ENCODE measurements around the gene SDHAF3. TPM values are rescaled to one million over a fixed set of nuclear protein-coding genes. Genes with fewer than 3 reads are reported as not detected.

SDHAF3 gene
- polyA plus RNA-seq, 1 donor from 2014 or later: 28.3 TPM

- no peak overlapping the region for H3K4me2 ChIP-seq (ENCODE audit: low read length)
- H4K20me1 ChIP-seq (ENCODE audit: insufficient read depth): no peaks in the 10 kb centered on the region
- H3F3A ChIP-seq (ENCODE audit: insufficient read depth, low read length, poor library complexity, severe bottlenecking): no peaks in the 10 kb centered on the region
- no peaks in the 10 kb centered on the region for H3K9me3 ChIP-seq (ENCODE audit: low read length)
- no peaks in the 10 kb centered on the region for H3K79me2 ChIP-seq (replicated peaks; ENCODE audit: insufficient read depth, low read length)
- TF ChIP-seq TAF1 (IDR thresholded peaks at IDR 0.05; ENCODE audit: low read depth) (no peak), RAD21 (conservative IDR thresholded peaks at IDR 0.05) (no peak), MXI1 (conservative IDR thresholded peaks at IDR 0.05; ENCODE audit: poor library complexity, severe bottlenecking) (no peak), EZH2 (IDR thresholded peaks at IDR 0.05; ENCODE audit: borderline replicate concordance, insufficient read depth, low read length, poor library complexity, severe bottlenecking) (no peak), EP300 (conservative IDR thresholded peaks at IDR 0.05; ENCODE audit: poor library complexity, severe bottlenecking) (no peak), SMC3 (conservative IDR thresholded peaks at IDR 0.05; ENCODE audit: poor library complexity) (no peak), REST (IDR thresholded peaks at IDR 0.05; ENCODE audit: borderline replicate concordance) (no peak)
- no peaks in the 10 kb centered on the region for H3K9me2 ChIP-seq (ENCODE audit: insufficient read depth, low read length)
- no peaks in the 10 kb centered on the region for H3K27me3 ChIP-seq (ENCODE audit: insufficient read depth, low read depth, low read length)
- H3K9ac ChIP-seq (ENCODE audit: low read length): no peak overlapping the region
- no peak overlapping the region for H3K27ac ChIP-seq (ENCODE audit: low read length)
- H2AFZ ChIP-seq (ENCODE audit: low read depth, low read length): no peak overlapping the region
- H3K36me3 ChIP-seq (ENCODE audit: insufficient read depth, low read length): no peaks in the 10 kb centered on the region
- no peak overlapping the region for H3K4me3 ChIP-seq (ENCODE audit: low read length)
These were observed 87.3 kb downstream of the SDHAF3 start for GRCh38 chr7:97204821-97205220.

GRCh38 chr7:97215556-97215955 is 98.1 kb downstream of the SDHAF3 start:
- Histone ChIP-seq H4K20me1 (ENCODE audit: insufficient read depth) (no peaks in the 10 kb centered on the region), H2AFZ (ENCODE audit: low read depth, low read length) (no peak overlapping the region), H3K9me3 (ENCODE audit: low read length) (no peaks in the 10 kb centered on the region), H3K79me2 (replicated peaks; ENCODE audit: insufficient read depth, low read length) (no peaks in the 10 kb centered on the region), H3K4me2 (ENCODE audit: low read length) (no peak overlapping the region), H3K36me3 (ENCODE audit: insufficient read depth, low read length) (no peaks in the 10 kb centered on the region), H3K27me3 (ENCODE audit: insufficient read depth, low read depth, low read length) (no peaks in the 10 kb centered on the region), H3K27ac (ENCODE audit: low read length) (no peak overlapping the region), H3K4me3 (ENCODE audit: low read length) (no peak overlapping the region), H3F3A (ENCODE audit: insufficient read depth, low read length, poor library complexity, severe bottlenecking) (no peaks in the 10 kb centered on the region), H3K9me2 (ENCODE audit: insufficient read depth, low read length) (no peaks in the 10 kb centered on the region), H3K9ac (ENCODE audit: low read length) (no peak overlapping the region)
- TF ChIP-seq SMC3 (conservative IDR thresholded peaks at IDR 0.05; ENCODE audit: poor library complexity) (no peak), TAF1 (IDR thresholded peaks at IDR 0.05; ENCODE audit: low read depth) (no peak), MXI1 (conservative IDR thresholded peaks at IDR 0.05; ENCODE audit: poor library complexity, severe bottlenecking) (no peak), POLR2AphosphoS5 (IDR thresholded peaks at IDR 0.05) (no peak), RAD21 (conservative IDR thresholded peaks at IDR 0.05) (no peak), EZH2 (IDR thresholded peaks at IDR 0.05; ENCODE audit: borderline replicate concordance, insufficient read depth, low read length, poor library complexity, severe bottlenecking) (no peak), REST (IDR thresholded peaks at IDR 0.05; ENCODE audit: borderline replicate concordance) (no peak), EP300 (conservative IDR thresholded peaks at IDR 0.05; ENCODE audit: poor library complexity, severe bottlenecking) (no peak), CTCF (IDR thresholded peaks at IDR 0.05; ENCODE audit: poor library complexity, severe bottlenecking) (no peak)
